Mononuclear cell (primary cell): ENCODE results near the gene PRR29. TPM values are rescaled to one million over a fixed set of nuclear protein-coding genes. Genes with fewer than 3 reads are reported as not detected.
"Not testable (repeated sequence)": the region's sequence is repeated elsewhere in the genome, so short reads cannot be mapped to it uniquely, and the experiment has no call there.

Experiments used
- H3K27me3 ChIP-seq: 2 replicates; pipeline ENCODE4 v1.6.0; 2011; ENCODE audit warnings: low read length, control low read depth; ENCODE audit not compliant: insufficient read depth
- H3K4me1 ChIP-seq: 2 replicates; pipeline ENCODE4 v1.5.1; 2011; ENCODE audit warnings: mild to moderate bottlenecking, low read length, control low read depth; ENCODE audit not compliant: insufficient read depth
- H3K4me3 ChIP-seq: 2 replicates; pipeline ENCODE4 v1.5.1; 2011; ENCODE audit warnings: mild to moderate bottlenecking, low read length, moderate library complexity
- H3K9me3 ChIP-seq: 2 replicates; pipeline ENCODE4 v1.5.1; 2011; ENCODE audit warnings: low read depth, mild to moderate bottlenecking, control low read depth, low read length
- total RNA-seq: library from RNA; depleted of rRNA; stranded (reverse); fragments of >200 nt; gene quantifications from one replicate; pipeline ENCODE4 v1.2.3, GENCODE V29; 2012

The PRR29 gene
- total RNA-seq, 1 donor: 0.21 TPM

DNA sequence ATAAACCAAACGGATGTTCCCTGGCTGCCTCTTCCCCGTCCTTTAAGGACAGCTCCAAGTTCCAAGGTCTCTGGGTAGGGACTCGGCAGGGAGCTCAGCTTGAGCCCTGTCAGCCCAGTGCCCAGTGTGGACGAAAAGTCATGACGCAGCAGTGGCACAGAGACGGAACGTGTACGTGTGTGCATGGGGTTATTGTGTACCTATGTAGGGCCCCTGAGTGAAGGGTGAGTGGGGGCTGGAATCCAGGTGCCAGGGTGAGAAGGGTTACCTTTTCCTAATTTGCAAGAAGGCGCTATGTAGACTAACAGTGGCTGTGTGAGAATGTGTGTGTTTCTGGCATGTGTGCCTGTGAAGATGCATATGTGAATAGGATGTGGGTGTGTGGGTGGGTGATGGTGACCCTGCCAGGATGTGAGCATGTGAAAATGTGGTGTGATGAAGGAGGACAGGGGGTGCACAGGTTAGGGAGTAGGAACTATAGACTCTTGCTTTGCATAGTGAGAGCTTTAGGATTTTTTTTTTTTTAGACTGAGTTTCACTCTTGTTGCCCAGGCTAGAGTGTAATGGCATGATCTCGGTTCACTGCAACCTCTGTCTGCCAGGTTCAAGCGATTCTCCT, 31.4 kb upstream of the PRR29 start:
- Histone ChIP-seq H3K4me3 (no peak overlapping the region), H3K9me3 (no peaks in the 10 kb centered on the region), H3K27me3 (no peaks in the 10 kb centered on the region), H3K4me1 (peaks cover 8% of the 10 kb centered on the region)

- Histone ChIP-seq H3K9me3 (no peaks in the 10 kb centered on the region), H3K27me3 (no peaks in the 10 kb centered on the region), H3K4me3 (no peak overlapping the region), H3K4me1 (peaks cover 8% of the 10 kb centered on the region)
These were observed 30.2 kb upstream of the PRR29 start for GRCh38 chr17:63967953-63968352.

DNA sequence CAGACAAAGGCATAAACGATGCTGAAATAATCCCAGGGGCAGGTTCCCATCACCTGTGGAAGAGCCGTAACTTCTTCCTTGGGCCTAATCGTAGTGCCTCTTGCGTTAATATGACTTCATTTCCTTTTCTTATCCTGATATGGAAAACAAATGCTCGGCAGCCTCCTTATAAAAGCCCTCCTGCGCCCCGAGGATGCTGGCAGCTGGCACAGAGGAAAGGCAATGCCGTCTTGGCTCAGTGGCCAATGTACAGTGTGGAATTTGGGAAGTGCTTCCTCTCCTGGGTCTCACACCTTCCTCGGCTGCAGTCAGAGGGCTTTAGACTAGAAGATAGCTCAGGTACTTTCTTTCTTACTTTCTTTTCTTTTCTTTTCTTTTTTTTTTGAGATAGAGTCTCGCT, 28.9 kb upstream of the PRR29 start:
- Histone ChIP-seq H3K4me1 (peaks cover 8% of the 10 kb centered on the region), H3K4me3 (no peak overlapping the region), H3K9me3 (no peaks in the 10 kb centered on the region), H3K27me3 (no peaks in the 10 kb centered on the region)

DNA sequence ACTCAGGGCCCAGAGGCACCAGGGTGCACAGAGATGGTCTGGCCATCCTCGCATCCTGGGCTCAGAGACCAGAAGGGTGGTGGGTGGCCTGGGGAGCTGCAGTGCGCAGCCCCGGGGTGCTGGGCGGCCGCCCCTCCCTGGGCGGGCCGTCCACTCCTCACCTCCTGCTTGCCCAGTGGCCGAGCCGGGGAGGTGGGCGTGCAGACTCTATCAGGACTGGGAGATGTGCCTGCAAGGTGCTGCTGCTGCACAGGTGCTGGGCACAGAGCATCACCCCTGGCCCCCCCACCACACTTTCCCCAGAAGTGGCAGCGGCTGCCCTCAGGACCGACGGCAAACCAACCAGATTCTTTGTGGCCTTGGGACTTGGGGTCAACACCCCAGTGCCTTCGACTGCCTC, 25.4 kb upstream of the PRR29 start, which contains the start of gene SCN4A:
TSS of gene SCN4A (minus strand) at position 123 of the 400 bp plus-strand sequence. CDS start at position 46, 77 bp downstream.
- H3K9me3 ChIP-seq: no peaks in the 10 kb centered on the region
- H3K4me3 ChIP-seq: no peak within 1 kb of the TSS
- no peaks in the 10 kb centered on the region for H3K27me3 ChIP-seq

GRCh38 chr17:63973247-63973646, 24.9 kb upstream of the PRR29 start:
- Histone ChIP-seq H3K9me3 (no peaks in the 10 kb centered on the region), H3K4me3 (no peak overlapping the region), H3K27me3 (no peaks in the 10 kb centered on the region), H3K4me1 (no peaks in the 10 kb centered on the region)

More for the DNA sequence above, 25.4 kb upstream of the PRR29 start, which contains the start of gene SCN4A:
- no peaks in the 10 kb centered on the region for H3K4me1 ChIP-seq

DNA sequence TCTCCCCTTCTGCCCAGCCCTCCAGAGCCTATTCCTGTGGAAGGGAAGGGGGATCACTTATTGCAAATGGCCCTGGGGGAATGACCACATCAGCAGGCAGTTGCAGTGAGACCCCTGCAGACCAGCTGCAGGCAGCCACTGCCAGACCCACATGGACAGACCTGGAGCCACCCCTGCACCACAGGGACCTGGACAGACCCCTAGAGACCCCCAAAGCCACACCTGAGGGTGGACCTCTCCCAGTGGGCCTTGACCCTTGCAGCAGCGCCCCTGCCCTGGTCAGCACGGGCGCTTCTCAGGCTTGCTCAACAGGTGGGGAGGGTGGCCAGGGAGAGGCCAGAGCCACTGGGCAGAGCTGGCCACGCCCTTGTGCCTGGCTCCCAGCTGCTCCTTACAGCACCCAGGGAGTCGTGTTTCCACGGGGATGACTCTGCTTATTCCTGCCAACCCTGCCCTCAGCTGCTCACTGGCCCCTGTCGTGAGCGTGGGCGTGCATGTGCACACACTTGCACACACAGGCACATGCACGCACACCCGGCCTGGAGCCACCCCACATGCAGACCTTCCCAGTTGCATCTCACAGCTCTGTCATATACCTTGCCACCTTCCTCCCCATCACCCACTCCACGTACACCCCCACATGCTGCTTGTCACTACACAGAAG, 24.1 kb upstream of the PRR29 start:
- H3K4me3 ChIP-seq: no peak overlapping the region
- no peaks in the 10 kb centered on the region for H3K27me3 ChIP-seq
- no peaks in the 10 kb centered on the region for H3K4me1 ChIP-seq
- H3K9me3 ChIP-seq: no peaks in the 10 kb centered on the region

DNA sequence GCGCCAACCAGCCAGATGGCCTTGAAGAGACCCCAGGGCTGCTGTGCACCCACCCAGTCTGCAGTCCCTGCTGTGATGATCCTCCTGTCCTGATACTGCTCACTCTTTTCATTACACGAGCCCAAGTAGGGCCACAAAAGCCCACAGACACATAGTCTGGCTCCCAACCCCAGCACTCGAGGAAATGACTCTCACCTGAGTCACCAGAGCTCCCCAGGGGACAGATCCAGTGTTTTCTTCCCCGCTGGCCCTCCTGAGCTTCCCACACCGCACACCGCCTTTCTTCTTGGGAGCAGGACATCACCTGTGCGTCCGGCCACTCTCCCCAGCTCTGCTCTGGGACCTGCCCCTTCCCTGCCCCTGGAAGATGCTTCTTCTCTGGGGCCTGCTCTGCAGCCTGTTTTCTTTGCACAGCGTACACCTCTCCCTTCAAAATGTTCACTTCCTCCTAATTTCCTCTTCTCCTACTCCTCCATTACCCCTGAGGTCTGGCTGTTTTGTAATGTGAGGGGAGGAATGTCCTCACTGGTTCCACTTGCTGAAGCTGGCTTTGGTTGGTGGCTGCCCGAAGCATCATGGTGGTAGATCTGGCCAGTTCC, 23.5 kb upstream of the PRR29 start:
- Histone ChIP-seq H3K27me3 (no peaks in the 10 kb centered on the region), H3K4me3 (no peak overlapping the region)

GRCh38 chr17:63975541-63976092, 22.5 kb upstream of the PRR29 start:
- no peaks in the 10 kb centered on the region for H3K9me3 ChIP-seq
- H3K4me1 ChIP-seq: no peaks in the 10 kb centered on the region
- H3K4me3 ChIP-seq: no peak overlapping the region
- H3K27me3 ChIP-seq: no peaks in the 10 kb centered on the region

More for the DNA sequence above, 23.5 kb upstream of the PRR29 start:
- no peaks in the 10 kb centered on the region for H3K9me3 ChIP-seq
- no peaks in the 10 kb centered on the region for H3K4me1 ChIP-seq

- H3K4me1 ChIP-seq: no peaks in the 10 kb centered on the region
- H3K4me3 ChIP-seq: no peak overlapping the region
- H3K9me3 ChIP-seq: no peaks in the 10 kb centered on the region
- no peaks in the 10 kb centered on the region for H3K27me3 ChIP-seq
These were observed 21.4 kb upstream of the PRR29 start for GRCh38 chr17:63976702-63977101.

DNA sequence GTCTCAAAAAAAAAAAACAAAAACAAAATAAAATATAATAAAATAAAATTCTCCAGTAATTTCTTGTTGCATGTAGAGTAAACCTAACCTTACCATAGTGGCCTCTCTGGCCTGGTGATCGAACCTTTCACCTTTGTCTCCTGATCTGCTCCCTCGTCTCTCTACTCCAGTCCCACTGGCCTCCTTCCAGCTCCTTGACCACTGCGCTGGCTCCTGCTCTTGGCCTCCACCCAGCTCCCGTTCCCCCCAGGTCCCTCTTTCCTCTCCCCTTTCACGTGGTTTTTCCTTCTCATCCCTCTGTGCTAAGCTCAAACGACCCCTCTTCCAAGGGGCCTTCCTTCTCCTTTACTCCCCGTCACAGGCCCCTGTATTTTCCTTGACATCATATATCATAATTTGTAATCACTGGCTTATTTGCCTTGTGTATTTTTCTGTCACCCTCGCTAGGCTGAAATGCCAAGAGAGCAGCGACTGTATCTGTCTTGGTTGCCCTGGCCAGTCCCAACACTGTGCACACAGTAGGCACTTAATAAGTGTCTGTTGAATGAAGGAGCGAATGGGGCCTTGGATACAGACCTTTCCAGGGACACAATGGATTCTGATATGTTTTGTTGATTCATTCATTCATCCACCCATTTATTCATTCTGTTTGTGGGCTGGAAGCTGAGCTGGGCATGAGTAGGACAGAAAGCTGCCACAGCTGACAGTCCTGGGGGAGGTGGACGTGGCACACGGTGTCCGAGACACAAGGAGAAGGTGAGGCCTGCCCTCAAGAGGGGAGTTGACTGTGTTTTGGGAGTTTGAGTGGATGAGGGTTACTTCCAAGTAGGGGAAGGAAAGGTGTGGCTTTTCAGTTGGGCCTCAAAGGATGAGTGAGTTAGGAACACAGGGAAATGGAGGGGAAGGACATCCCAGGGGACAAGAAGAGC, 19.6 kb upstream of the PRR29 start:
- Histone ChIP-seq H3K27me3 (no peaks in the 10 kb centered on the region), H3K9me3 (no peaks in the 10 kb centered on the region), H3K4me3 (no peak overlapping the region), H3K4me1 (peaks cover 7% of the 10 kb centered on the region)

GRCh38 chr17:63982641-63983040, 15.5 kb upstream of the PRR29 start:
- H3K4me3 ChIP-seq, H3K9me3 ChIP-seq, H3K27me3 ChIP-seq: not testable (repeated sequence)
- H3K4me1 ChIP-seq: peaks cover 33% of the 10 kb centered on the region

GRCh38 chr17:63983320-63983719, 14.8 kb upstream of the PRR29 start:
- Histone ChIP-seq H3K27me3 (no peaks in the 10 kb centered on the region), H3K9me3 (no peaks in the 10 kb centered on the region), H3K4me3 (no peak overlapping the region), H3K4me1 (peaks cover 33% of the 10 kb centered on the region)

- Histone ChIP-seq H3K9me3 (no peaks in the 10 kb centered on the region), H3K4me3 (no peak overlapping the region), H3K4me1 (peaks cover 33% of the 10 kb centered on the region), H3K27me3 (no peaks in the 10 kb centered on the region)
These were observed 13.9 kb upstream of the PRR29 start for GRCh38 chr17:63984236-63984635.

DNA sequence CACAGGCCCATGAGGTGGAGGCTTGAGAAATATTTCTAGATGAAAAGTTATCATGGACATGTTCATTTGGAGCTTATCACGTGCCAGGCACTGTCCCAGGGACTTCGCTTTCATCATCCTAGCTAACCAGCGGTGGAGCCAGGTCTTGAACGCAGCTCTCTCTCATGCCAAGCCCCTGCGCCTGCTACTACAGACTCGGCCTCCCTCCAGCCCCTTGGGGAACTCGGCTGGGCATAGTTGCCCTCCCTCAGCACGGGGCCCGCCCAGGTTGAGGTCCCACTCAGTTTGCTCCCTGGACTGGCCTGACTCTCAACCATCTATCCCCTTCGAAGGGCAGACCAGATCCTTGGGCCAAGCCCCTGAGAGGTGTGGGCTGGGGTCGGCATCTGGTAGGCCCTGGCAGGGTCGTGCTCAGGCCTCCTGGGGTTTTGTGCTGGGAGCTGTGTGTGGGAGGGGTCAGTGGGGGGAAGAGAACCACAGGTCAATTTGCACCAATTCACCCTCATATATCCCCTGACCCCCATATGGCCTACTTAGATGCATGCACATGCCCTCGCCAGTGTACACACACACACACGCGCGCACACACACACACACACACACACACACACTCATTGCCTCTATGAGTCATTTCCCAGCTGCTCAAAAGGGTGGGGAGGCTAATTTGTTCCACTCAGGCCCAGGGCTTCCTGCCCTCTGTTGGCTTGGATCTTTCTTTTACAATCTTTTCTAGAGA, 13.3 kb upstream of the PRR29 start:
- Histone ChIP-seq H3K9me3 (no peaks in the 10 kb centered on the region), H3K4me1 (peaks cover 34% of the 10 kb centered on the region), H3K4me3 (no peak overlapping the region), H3K27me3 (no peaks in the 10 kb centered on the region)
